Ovary (tissue), 3 donors: Measurements from ENCODE around the gene DNAJC17.

Experiments used
- EP300 ChIP-seq: sonication (generic); formaldehyde crosslinking; IDR thresholded peaks from one replicate; pipeline ENCODE4 v1.6.1; 2017; ENCODE audit warnings: antibody characterized with exemption
- POLR2A ChIP-seq: fragments of 450-650 bp; IDR thresholded peaks from one replicate; pipeline ENCODE4 v1.6.1; 2017; ENCODE audit warnings: antibody characterized with exemption, mild to moderate bottlenecking, moderate library complexity
- TF ChIP-seq, protein P1 (sequence below), 3 donors: fragments of 450-650 bp in 2 of 3; fragments of 200-600 bp in 1 of 3; IDR thresholded peaks; one replicate each; pipeline versions ENCODE4 v1.5.1 to v1.8.0; 2016 to 2022; ENCODE audit warnings: antibody characterized with exemption in 3 of 3, mild to moderate bottlenecking in 1 of 3
- donor health status: DM: no; HTN: no; CAD: no.

- TF ChIP-seq, protein P1, sequence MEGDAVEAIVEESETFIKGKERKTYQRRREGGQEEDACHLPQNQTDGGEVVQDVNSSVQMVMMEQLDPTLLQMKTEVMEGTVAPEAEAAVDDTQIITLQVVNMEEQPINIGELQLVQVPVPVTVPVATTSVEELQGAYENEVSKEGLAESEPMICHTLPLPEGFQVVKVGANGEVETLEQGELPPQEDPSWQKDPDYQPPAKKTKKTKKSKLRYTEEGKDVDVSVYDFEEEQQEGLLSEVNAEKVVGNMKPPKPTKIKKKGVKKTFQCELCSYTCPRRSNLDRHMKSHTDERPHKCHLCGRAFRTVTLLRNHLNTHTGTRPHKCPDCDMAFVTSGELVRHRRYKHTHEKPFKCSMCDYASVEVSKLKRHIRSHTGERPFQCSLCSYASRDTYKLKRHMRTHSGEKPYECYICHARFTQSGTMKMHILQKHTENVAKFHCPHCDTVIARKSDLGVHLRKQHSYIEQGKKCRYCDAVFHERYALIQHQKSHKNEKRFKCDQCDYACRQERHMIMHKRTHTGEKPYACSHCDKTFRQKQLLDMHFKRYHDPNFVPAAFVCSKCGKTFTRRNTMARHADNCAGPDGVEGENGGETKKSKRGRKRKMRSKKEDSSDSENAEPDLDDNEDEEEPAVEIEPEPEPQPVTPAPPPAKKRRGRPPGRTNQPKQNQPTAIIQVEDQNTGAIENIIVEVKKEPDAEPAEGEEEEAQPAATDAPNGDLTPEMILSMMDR (IDR thresholded peaks at IDR 0.05): peak in 1 of 3 donors; percentile 26
- TF ChIP-seq POLR2A (peak; percentile 74), EP300 (no peak)
Observed at GRCh38 chr15:40754883-40755811, 52.1 kb downstream of the DNAJC17 start, which contains the start of gene RMDN3.
